Measurements from ENCODE around the gene CDK14.

DNA sequence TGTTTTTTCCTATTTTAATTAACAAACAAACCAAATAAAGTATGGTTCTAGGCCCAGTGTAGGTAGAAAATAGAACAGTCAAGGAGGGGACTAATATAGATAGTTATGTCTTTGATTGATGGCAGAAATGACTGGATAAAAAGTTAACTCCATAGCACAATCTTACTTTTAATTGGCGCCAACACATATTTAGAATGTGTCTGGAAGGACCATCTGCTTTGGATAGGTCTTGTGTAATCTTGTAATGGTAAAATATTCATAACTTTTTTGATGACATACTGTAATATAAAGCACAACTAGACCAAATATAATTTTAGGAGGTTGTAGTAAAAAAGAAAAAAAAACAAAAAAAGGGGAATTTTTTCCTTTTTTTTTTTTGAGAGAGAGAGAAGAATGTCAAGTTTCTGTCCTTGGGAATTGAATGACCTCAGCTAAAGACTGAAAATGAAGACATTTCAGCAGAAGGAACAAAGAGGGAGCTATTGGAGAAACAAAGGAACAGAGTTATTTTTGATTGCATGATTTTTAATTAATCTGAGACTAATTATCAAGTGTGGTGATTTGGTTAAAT lies 193.7 kb downstream of the CDK14 start:
- TF ChIP-seq SMAD3 (CRISPR knock-in tag; IDR thresholded peaks at IDR 0.05; ENCODE audit: borderline replicate concordance) (no peak), CREB1 (CRISPR knock-in tag; IDR thresholded peaks at IDR 0.05) (no peak), GRHL2 (CRISPR knock-in tag; IDR thresholded peaks at IDR 0.05; ENCODE audit: insufficient replicate concordance, severe bottlenecking) (no peak), ZNF317 (CRISPR knock-in tag; IDR thresholded peaks at IDR 0.05; ENCODE audit: borderline replicate concordance, low read depth) (no peak), ZNF121 (CRISPR knock-in tag; IDR thresholded peaks at IDR 0.05) (no peak)
- TF ChIP-seq, protein P1, sequence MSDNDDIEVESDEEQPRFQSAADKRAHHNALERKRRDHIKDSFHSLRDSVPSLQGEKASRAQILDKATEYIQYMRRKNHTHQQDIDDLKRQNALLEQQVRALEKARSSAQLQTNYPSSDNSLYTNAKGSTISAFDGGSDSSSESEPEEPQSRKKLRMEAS (CRISPR knock-in tag; IDR thresholded peaks at IDR 0.05) = no peak
- TF ChIP-seq, protein P2, sequence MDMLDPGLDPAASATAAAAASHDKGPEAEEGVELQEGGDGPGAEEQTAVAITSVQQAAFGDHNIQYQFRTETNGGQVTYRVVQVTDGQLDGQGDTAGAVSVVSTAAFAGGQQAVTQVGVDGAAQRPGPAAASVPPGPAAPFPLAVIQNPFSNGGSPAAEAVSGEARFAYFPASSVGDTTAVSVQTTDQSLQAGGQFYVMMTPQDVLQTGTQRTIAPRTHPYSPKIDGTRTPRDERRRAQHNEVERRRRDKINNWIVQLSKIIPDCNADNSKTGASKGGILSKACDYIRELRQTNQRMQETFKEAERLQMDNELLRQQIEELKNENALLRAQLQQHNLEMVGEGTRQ (CRISPR knock-in tag; IDR thresholded peaks at IDR 0.05) = no peak
- TF ChIP-seq, protein P3, sequence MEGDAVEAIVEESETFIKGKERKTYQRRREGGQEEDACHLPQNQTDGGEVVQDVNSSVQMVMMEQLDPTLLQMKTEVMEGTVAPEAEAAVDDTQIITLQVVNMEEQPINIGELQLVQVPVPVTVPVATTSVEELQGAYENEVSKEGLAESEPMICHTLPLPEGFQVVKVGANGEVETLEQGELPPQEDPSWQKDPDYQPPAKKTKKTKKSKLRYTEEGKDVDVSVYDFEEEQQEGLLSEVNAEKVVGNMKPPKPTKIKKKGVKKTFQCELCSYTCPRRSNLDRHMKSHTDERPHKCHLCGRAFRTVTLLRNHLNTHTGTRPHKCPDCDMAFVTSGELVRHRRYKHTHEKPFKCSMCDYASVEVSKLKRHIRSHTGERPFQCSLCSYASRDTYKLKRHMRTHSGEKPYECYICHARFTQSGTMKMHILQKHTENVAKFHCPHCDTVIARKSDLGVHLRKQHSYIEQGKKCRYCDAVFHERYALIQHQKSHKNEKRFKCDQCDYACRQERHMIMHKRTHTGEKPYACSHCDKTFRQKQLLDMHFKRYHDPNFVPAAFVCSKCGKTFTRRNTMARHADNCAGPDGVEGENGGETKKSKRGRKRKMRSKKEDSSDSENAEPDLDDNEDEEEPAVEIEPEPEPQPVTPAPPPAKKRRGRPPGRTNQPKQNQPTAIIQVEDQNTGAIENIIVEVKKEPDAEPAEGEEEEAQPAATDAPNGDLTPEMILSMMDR (IDR thresholded peaks at IDR 0.05) = no peak
